Measurements from ENCODE around the gene WNT4. TPM values are rescaled to one million over a fixed set of nuclear protein-coding genes. Genes with fewer than 3 reads are reported as not detected.
A peak's percentile ranks its signal among the peaks of the same experiment; 100 is the strongest.

WNT4 gene
- total RNA-seq, 1 donor from 2014 or later, result 26.4 TPM

DNA sequence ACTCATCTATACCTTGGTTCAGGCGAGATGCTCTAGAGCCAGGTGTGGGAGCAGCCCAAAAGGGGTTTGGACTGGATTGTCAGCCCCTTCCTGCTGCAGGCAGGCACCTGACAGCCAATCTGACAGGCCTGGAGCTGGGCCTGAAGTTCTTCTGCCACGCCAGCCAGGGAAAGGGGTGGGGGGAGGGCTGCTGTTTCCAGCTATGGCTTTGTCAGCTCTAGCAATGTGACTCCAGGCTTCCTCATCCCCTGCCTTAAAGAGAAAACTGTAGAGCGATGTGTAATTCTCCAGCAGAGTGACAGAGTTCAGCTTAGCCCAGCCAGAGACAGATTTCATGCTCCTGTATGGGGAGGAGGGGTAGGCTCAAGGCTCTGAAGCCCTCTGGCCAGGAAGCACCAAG lies 30.3 kb downstream of the WNT4 start:
- Mint-ChIP-seq H3K36me3 (peaks cover 17% of the 10 kb centered on the region), H3K4me1 (ENCODE audit: unreplicated experiment) (peaks cover 69% of the 10 kb centered on the region), H3K4me3 (no peak overlapping the region), H3K27ac (peak overlapping the region; percentile 29), H3K9me3 (no peaks in the 10 kb centered on the region), H3K27me3 (no peaks in the 10 kb centered on the region)
- no peak for DNase-seq (ENCODE audit: extremely low spot score, unreplicated experiment)
- TF ChIP-seq, protein P1, sequence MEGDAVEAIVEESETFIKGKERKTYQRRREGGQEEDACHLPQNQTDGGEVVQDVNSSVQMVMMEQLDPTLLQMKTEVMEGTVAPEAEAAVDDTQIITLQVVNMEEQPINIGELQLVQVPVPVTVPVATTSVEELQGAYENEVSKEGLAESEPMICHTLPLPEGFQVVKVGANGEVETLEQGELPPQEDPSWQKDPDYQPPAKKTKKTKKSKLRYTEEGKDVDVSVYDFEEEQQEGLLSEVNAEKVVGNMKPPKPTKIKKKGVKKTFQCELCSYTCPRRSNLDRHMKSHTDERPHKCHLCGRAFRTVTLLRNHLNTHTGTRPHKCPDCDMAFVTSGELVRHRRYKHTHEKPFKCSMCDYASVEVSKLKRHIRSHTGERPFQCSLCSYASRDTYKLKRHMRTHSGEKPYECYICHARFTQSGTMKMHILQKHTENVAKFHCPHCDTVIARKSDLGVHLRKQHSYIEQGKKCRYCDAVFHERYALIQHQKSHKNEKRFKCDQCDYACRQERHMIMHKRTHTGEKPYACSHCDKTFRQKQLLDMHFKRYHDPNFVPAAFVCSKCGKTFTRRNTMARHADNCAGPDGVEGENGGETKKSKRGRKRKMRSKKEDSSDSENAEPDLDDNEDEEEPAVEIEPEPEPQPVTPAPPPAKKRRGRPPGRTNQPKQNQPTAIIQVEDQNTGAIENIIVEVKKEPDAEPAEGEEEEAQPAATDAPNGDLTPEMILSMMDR (conservative IDR thresholded peaks at IDR 0.05), result no peak

DNA sequence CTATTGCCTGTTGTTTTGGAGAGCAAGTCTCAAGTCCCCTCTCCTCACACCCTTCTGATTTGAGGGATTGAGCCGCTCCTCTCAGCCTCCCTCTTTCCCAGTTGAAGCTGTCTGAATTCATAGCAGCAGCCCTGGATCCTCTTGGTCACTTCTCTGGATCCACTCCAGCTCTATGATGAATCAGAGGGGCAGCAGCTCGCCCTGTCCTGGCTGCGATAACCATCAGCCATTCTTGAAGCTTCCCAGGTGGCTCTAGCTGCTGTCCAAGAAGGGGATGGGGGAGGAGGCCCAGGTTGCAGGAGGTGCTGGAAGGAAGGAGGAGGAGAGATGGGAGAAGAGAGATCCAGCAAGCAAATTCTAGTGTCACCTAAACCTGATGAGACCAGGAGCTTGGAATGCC lies 31.3 kb downstream of the WNT4 start:
- Mint-ChIP-seq H3K4me1 (ENCODE audit: unreplicated experiment) (peaks cover 69% of the 10 kb centered on the region), H3K36me3 (peaks cover 20% of the 10 kb centered on the region), H3K27ac (peak overlapping the region; percentile 24), H3K4me3 (no peak overlapping the region), H3K27me3 (no peaks in the 10 kb centered on the region), H3K9me3 (no peaks in the 10 kb centered on the region)
- TF ChIP-seq, protein P1 (conservative IDR thresholded peaks at IDR 0.05), result no peak
- no peak for DNase-seq (ENCODE audit: extremely low spot score, unreplicated experiment)

GRCh38 chr1:22111115-22111514 lies 31.8 kb downstream of the WNT4 start:
- H3K4me3 Mint-ChIP-seq, result no peak overlapping the region
- H3K9me3 Mint-ChIP-seq, result no peaks in the 10 kb centered on the region
- H3K27ac Mint-ChIP-seq, result no peak overlapping the region
- TF ChIP-seq, protein P1 (conservative IDR thresholded peaks at IDR 0.05), result no peak
- peaks cover 69% of the 10 kb centered on the region for H3K4me1 Mint-ChIP-seq (ENCODE audit: unreplicated experiment)
- no peaks in the 10 kb centered on the region for H3K27me3 Mint-ChIP-seq
- no peak for DNase-seq (ENCODE audit: extremely low spot score, unreplicated experiment)
- H3K36me3 Mint-ChIP-seq, result peaks cover 17% of the 10 kb centered on the region

- Mint-ChIP-seq H3K36me3 (peaks cover 25% of the 10 kb centered on the region), H3K4me3 (no peak overlapping the region), H3K9me3 (no peaks in the 10 kb centered on the region), H3K27ac (no peak overlapping the region), H3K4me1 (ENCODE audit: unreplicated experiment) (peaks cover 65% of the 10 kb centered on the region), H3K27me3 (no peaks in the 10 kb centered on the region)
- TF ChIP-seq, protein P1 (conservative IDR thresholded peaks at IDR 0.05), result no peak
- no peak for DNase-seq (ENCODE audit: extremely low spot score, unreplicated experiment)
Observed at GRCh38 chr1:22110016-22110415, 32.9 kb downstream of the WNT4 start.

DNA sequence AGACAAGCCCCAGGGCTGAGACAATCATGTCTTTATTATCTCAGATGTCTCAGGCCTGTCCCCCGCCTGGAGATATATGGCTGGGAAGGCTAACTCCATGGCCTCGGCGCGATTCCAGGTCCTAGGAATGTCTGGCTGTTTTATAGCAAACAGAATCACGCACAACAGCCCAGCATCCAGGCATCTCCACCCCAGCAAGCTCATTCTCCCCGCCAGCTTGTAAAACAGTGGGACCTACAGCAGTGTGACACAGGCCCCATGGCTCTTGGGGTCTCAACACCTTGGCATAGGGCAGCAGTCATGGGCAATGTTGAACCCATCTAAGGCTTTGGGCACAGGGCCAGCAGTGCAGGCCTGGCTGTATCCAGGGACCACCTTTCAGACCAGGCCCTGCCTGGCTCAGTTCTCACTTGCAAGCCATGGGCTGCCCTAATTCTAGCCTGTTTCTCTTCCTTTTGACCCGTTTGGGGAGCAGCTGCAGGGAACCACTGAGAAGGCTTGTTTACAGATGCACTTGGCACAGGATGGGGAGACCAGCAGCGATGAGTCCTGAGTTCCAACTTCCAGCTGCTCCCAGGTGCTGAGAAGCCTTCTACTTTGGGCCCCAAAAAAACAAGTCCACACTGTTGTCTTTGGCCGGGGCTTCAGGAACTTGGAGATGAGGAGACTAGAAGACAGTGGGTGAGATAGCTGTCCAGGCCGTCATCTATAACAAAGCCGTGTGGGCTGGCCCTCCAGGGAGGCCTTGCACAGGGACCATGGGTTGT lies 34.4 kb downstream of the WNT4 start:
- peaks cover 55% of the 10 kb centered on the region for H3K4me1 Mint-ChIP-seq (ENCODE audit: unreplicated experiment)
- peaks cover 33% of the 10 kb centered on the region for H3K36me3 Mint-ChIP-seq
- TF ChIP-seq, protein P1 (conservative IDR thresholded peaks at IDR 0.05), result no peak
- no peaks in the 10 kb centered on the region for H3K27me3 Mint-ChIP-seq
- peak overlapping the region; percentile 66 for H3K27ac Mint-ChIP-seq
- DNase-seq (ENCODE audit: extremely low spot score, unreplicated experiment), result no peak
- H3K9me3 Mint-ChIP-seq, result no peaks in the 10 kb centered on the region
- no peak overlapping the region for H3K4me3 Mint-ChIP-seq
